Endothelial cell of umbilical vein (primary cell): ENCODE measurements around the gene TRIML1. TPM values are rescaled to one million over a fixed set of nuclear protein-coding genes. Genes with fewer than 3 reads are reported as not detected.

Experiments used
- BruUV-seq: library from RNA; stranded (reverse); fragments of 400-500 nt; replicated peaks from 2 replicates; lab custom pipeline; 2021; lab: Mats Ljungman, UMichigan
- CTCF ChIA-PET: fragments of 300-600, 350-600 bp; sonication (Branson Sonifier 250); formaldehyde crosslinking; loops from one replicate; lab custom pipeline; 2021; ENCODE audit warnings: antibody characterized with exemption, inconsistent platforms; lab: Charles Lee
- POLR2A ChIA-PET: fragments of 300-600, 350-600 bp; sonication (Branson Sonifier 250); formaldehyde crosslinking; loops from one replicate; lab custom pipeline; 2021; ENCODE audit warnings: antibody characterized with exemption, inconsistent platforms; lab: Charles Lee
- DNase-seq: peaks from one replicate; pipeline ENCODE4 v3.0.0-alpha.2; 2011; ENCODE audit warnings: low read depth, low spot score
- FAIRE-seq: peaks from 2 replicates; lab custom pipeline; 2011; peaks lifted over from hg19 to GRCh38; lab: Jason Lieb, UNC
- H2AFZ ChIP-seq: 2 replicates; pipeline ENCODE4 v1.6.0; 2012; ENCODE audit warnings: low read depth, low read length, control low read depth, inconsistent platforms
- H3K27ac ChIP-seq: 2 replicates; pipeline ENCODE4 v1.5.1; 2011; ENCODE audit warnings: low read depth, mild to moderate bottlenecking, control low read depth, low read length, moderate library complexity; ENCODE audit not compliant: insufficient read depth
- H3K27me3 ChIP-seq, 2 experiments: 2 replicates each; pipeline versions ENCODE4 v1.6.0 to v1.6.1; 2011; ENCODE audit warnings: low read length in 2 of 2, mixed read lengths in 1 of 2; ENCODE audit not compliant: control insufficient read depth in 2 of 2, insufficient read depth in 2 of 2
- H3K36me3 ChIP-seq, 2 experiments: 2 replicates in 1 of 2; 3 replicates in 1 of 2; pipeline ENCODE4 v1.5.1; 2011; ENCODE audit warnings: low read length in 2 of 2, mild to moderate bottlenecking in 1 of 2, moderate library complexity in 1 of 2; ENCODE audit not compliant: control insufficient read depth in 2 of 2, insufficient read depth in 2 of 2; ENCODE audit errors: extremely low read depth in 1 of 2
- H3K4me1 ChIP-seq: 3 replicates; pipeline ENCODE4 v1.5.1; 2011; ENCODE audit warnings: mild to moderate bottlenecking, low read length; ENCODE audit not compliant: control insufficient read depth, insufficient read depth; ENCODE audit errors: extremely low read depth
- H3K4me2 ChIP-seq: 2 replicates; pipeline ENCODE4 v1.6.1; 2011; ENCODE audit warnings: low read length, control low read depth, mixed read lengths; ENCODE audit not compliant: insufficient read depth
- H3K4me3 ChIP-seq, 3 experiments: fragments of 200-600 bp in 1 of 3; sonication (generic), shearing (Covaris generic) in 1 of 3; replicated peaks in 1 of 3; 2 replicates each; pipeline ENCODE4 v1.5.1; 2011 to 2016; ENCODE audit warnings: control low read depth in 3 of 3, low read length in 3 of 3, mild to moderate bottlenecking in 2 of 3, inconsistent platforms in 1 of 3, low read depth in 1 of 3, moderate library complexity in 1 of 3; ENCODE audit not compliant: insufficient read depth in 1 of 3
- H3K79me2 ChIP-seq: 2 replicates; pipeline ENCODE4 v1.6.0; 2012; ENCODE audit warnings: low read length, inconsistent platforms; ENCODE audit not compliant: control insufficient read depth, insufficient read depth
- H3K9ac ChIP-seq: replicated peaks from 2 replicates; pipeline ENCODE3; 2011; ENCODE audit warnings: low read length, control low read depth; ENCODE audit not compliant: insufficient read depth; ENCODE audit errors: extremely low read depth
- H3K9me1 ChIP-seq: replicated peaks from 3 replicates; pipeline ENCODE4 v1.6.0; 2011; ENCODE audit warnings: mild to moderate bottlenecking, low read length; ENCODE audit not compliant: control insufficient read depth, insufficient read depth; ENCODE audit errors: extremely low read depth
- H3K9me3 ChIP-seq: replicated peaks from 2 replicates; pipeline ENCODE4 v1.5.1; 2012; ENCODE audit warnings: low read length, inconsistent platforms; ENCODE audit not compliant: control insufficient read depth, insufficient read depth
- H4K20me1 ChIP-seq: replicated peaks from 2 replicates; pipeline ENCODE3; 2011; ENCODE audit warnings: mild to moderate bottlenecking, low read length; ENCODE audit not compliant: control insufficient read depth, insufficient read depth; ENCODE audit errors: extremely low read depth
- EZH2 ChIP-seq: IDR thresholded peaks from 2 replicates; pipeline ENCODE4 v1.6.1; 2012; ENCODE audit warnings: borderline replicate concordance, low read depth, mild to moderate bottlenecking, moderate library complexity, low read length, inconsistent platforms; ENCODE audit not compliant: severe bottlenecking
- FOS ChIP-seq: IDR thresholded peaks from 2 replicates; pipeline ENCODE4 v1.6.1; 2011; ENCODE audit warnings: mild to moderate bottlenecking, low read length, moderate library complexity, borderline replicate concordance; ENCODE audit not compliant: insufficient read depth
- GATA2 ChIP-seq: IDR thresholded peaks from 2 replicates; pipeline ENCODE4 v1.7.0; 2011; ENCODE audit warnings: low read depth, mild to moderate bottlenecking, moderate library complexity, mixed read lengths, low read length; ENCODE audit not compliant: insufficient read length, insufficient read depth
- JUN ChIP-seq: IDR thresholded peaks from 2 replicates; pipeline ENCODE4 v1.6.1; 2011; ENCODE audit warnings: borderline replicate concordance, low read depth; ENCODE audit not compliant: insufficient read length, insufficient read depth
- MAX ChIP-seq: IDR thresholded peaks from 2 replicates; pipeline ENCODE4 v1.6.1; 2011; ENCODE audit not compliant: insufficient read depth, insufficient read length
- MYC ChIP-seq: IDR thresholded peaks from one replicate; pipeline ENCODE4 v1.6.1; 2011; ENCODE audit warnings: mild to moderate bottlenecking, low read depth, low read length
- POLR2A ChIP-seq: IDR thresholded peaks from 2 replicates; pipeline ENCODE4 v1.6.1; 2012; ENCODE audit warnings: low read depth, mild to moderate bottlenecking, control low read depth, low read length
- POLR2AphosphoS5 ChIP-seq: IDR thresholded peaks from 2 replicates; pipeline ENCODE4 v1.6.1; 2012; ENCODE audit warnings: low read depth, mild to moderate bottlenecking, control low read depth, low read length, moderate library complexity; ENCODE audit not compliant: insufficient read depth
- dilution Hi-C: fragments of 300-500 bp; cut with MboI; formaldehyde crosslinking; loops from one replicate; pipeline ENCODE4 v1.15.0; 2019; ENCODE audit warnings: low sequenced_read_pairs; ENCODE audit not compliant: extremely low pct_ligation_motif_present
- intact Hi-C: fragments of 100-400 bp; cut with micrococcal nuclease; formaldehyde crosslinking; loops from one replicate; pipeline ENCODE4 v1.10.0; 2022
- polyA plus RNA-seq, 4 experiments: library from polyadenylated mRNA; depleted of rRNA in 3 of 4; stranded (reverse) in 3 of 4; unstranded in 1 of 4; fragments of >200 nt; gene quantifications; 2 replicates each; pipeline versions ENCODE4 v1.2.1 to v1.2.3, GENCODE V29; 2011 to 2012; ENCODE audit warnings: missing spikeins in 1 of 4
- total RNA-seq: library from RNA; stranded (reverse); gene quantifications from 2 replicates; pipeline ENCODE4 v1.2.3, GENCODE V29; 2021
- TF ChIP-seq, protein P1 (sequence below), 2 donors: IDR thresholded peaks; 1 replicate in 1 of 2; 2 replicates in 1 of 2; pipeline ENCODE4 v1.5.1; 2011; ENCODE audit warnings: low read length in 2 of 2, mild to moderate bottlenecking in 2 of 2, moderate library complexity in 2 of 2, control low read depth in 1 of 2, inconsistent platforms in 1 of 2, low read depth in 1 of 2; ENCODE audit not compliant: insufficient read depth in 1 of 2; ENCODE audit errors: extremely low read depth in 1 of 2

Gene TRIML1
- total and polyA plus RNA-seq, 2 donors (not counting 3 experiments of a cell fraction or from before 2014, with no cell fraction given): not detected

- ChIA-PET POLR2A (no interaction called here), CTCF (no interaction called here)
- Histone ChIP-seq H3K4me2 (no peak within 1 kb of the TSS), H3K9ac (no peak within 1 kb of the TSS), H3K27ac (no peak within 1 kb of the TSS), H3K9me3 (peaks cover 4% of the 10 kb centered on the region), H2AFZ (no peak within 1 kb of the TSS), H3K4me1 (no peaks in the 10 kb centered on the region), H4K20me1 (no peaks in the 10 kb centered on the region), H3K4me3 (no peak within 1 kb of the TSS), H3K27me3 (no peaks in the 10 kb centered on the region), H3K36me3 (no peaks in the 10 kb centered on the region), H3K9me1 (no peaks in the 10 kb centered on the region), H3K79me2 (no peaks in the 10 kb centered on the region)
- no peak for DNase-seq
- dilution Hi-C loops (no loop called here), intact Hi-C loops (no loop called here)
- no peak for FAIRE-seq
- BruUV-seq: no TSS peak
- no peak for TF ChIP-seq JUN
- TF ChIP-seq EZH2: no peak
- TF ChIP-seq, protein P1, sequence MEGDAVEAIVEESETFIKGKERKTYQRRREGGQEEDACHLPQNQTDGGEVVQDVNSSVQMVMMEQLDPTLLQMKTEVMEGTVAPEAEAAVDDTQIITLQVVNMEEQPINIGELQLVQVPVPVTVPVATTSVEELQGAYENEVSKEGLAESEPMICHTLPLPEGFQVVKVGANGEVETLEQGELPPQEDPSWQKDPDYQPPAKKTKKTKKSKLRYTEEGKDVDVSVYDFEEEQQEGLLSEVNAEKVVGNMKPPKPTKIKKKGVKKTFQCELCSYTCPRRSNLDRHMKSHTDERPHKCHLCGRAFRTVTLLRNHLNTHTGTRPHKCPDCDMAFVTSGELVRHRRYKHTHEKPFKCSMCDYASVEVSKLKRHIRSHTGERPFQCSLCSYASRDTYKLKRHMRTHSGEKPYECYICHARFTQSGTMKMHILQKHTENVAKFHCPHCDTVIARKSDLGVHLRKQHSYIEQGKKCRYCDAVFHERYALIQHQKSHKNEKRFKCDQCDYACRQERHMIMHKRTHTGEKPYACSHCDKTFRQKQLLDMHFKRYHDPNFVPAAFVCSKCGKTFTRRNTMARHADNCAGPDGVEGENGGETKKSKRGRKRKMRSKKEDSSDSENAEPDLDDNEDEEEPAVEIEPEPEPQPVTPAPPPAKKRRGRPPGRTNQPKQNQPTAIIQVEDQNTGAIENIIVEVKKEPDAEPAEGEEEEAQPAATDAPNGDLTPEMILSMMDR (IDR thresholded peaks at IDR 0.05; ENCODE audit: extremely low read depth in 1 of 2, insufficient read depth in 1 of 2, low read depth in 1 of 2, low read length in 2 of 2): no peak
- no peak for TF ChIP-seq FOS
These were observed 30.0 kb upstream of the TRIML1 start, which contains the start of gene TRIML2 for GRCh38 chr4:188109157-188109755. TRIML2 (minus strand) TSS chr4:188109603; CDS start chr4:188105368, 4,235 bp downstream.

GRCh38 chr4:188110036-188110435, 29.2 kb upstream of the TRIML1 start:
- no peaks in the 10 kb centered on the region for H3K27me3 ChIP-seq
- dilution Hi-C loops: no loop called here
- no peaks in the 10 kb centered on the region for H3K79me2 ChIP-seq
- intact Hi-C loops: no loop called here
- no peak overlapping the region for H2AFZ ChIP-seq
- H3K9me3 ChIP-seq: peaks cover 4% of the 10 kb centered on the region
- DNase-seq: no peak
- no peaks in the 10 kb centered on the region for H3K36me3 ChIP-seq
- H3K27ac ChIP-seq: no peak overlapping the region
- TF ChIP-seq EZH2 (no peak), FOS (no peak), POLR2AphosphoS5 (no peak), JUN (no peak), GATA2 (no peak), MAX (no peak), POLR2A (no peak), MYC (no peak)
- TF ChIP-seq, protein P1 (IDR thresholded peaks at IDR 0.05; ENCODE audit: extremely low read depth in 1 of 2, insufficient read depth in 1 of 2, low read depth in 1 of 2, low read length in 2 of 2): no peak
- no peaks in the 10 kb centered on the region for H4K20me1 ChIP-seq
- no TSS peak for BruUV-seq
- H3K9me1 ChIP-seq: no peaks in the 10 kb centered on the region
- ChIA-PET POLR2A (no interaction called here), CTCF (no interaction called here)
- no peaks in the 10 kb centered on the region for H3K4me1 ChIP-seq
- no peak overlapping the region for H3K9ac ChIP-seq
- no peak for FAIRE-seq
- no peak overlapping the region for H3K4me3 ChIP-seq
- H3K4me2 ChIP-seq: no peak overlapping the region
